Activated T-helper 1 cell treated with anti-CD3 and anti-CD28 coated beads, Interleukin-2, amount 50 U/mL, for 16 hours (primary cell): ENCODE data around the gene LARP7.
"Not testable (repeated sequence)": the region's sequence is repeated elsewhere in the genome, so short reads cannot be mapped to it uniquely, and the experiment has no call there.

Source experiments
- DNase-seq, 2 donors: peaks; one replicate each; pipeline ENCODE4 v3.0.0-alpha.2; 2020; ENCODE audit warnings: low read depth in 1 of 2, low spot score in 1 of 2

The LARP7 gene

GRCh38 chr4:112636688-112637551 lies at the start of gene LARP7, which contains the start of gene ZGRF1:
Gene LARP7 (plus strand): TSS chr4:112637143. CDS start chr4:112644670, 7,527 bp downstream.
Gene ZGRF1 (minus strand): TSS chr4:112636909. CDS start chr4:112633176, 3,733 bp downstream.
- peak; percentile 93 to 95 for DNase-seq

GRCh38 chr4:112589206-112589605 lies 47.7 kb upstream of the LARP7 start:
- DNase-seq, result no peak

- no peak for DNase-seq
Measured at GRCh38 chr4:112591593-112591992, 45.4 kb upstream of the LARP7 start.

GRCh38 chr4:112592717-112593116 lies 44.2 kb upstream of the LARP7 start:
- DNase-seq, result no peak

GRCh38 chr4:112593438-112594133 lies 43.4 kb upstream of the LARP7 start:
- no peak for DNase-seq

- no peak for DNase-seq
Measured at GRCh38 chr4:112594993-112595392, 42.0 kb upstream of the LARP7 start.

- no peak for DNase-seq
Measured at GRCh38 chr4:112604589-112604988, 32.4 kb upstream of the LARP7 start.

- DNase-seq, result not testable (repeated sequence)
Measured at GRCh38 chr4:112612814-112613213, 24.1 kb upstream of the LARP7 start.

- no peak for DNase-seq
Measured at GRCh38 chr4:112616984-112617383, 20.0 kb upstream of the LARP7 start.

- no peak for DNase-seq
Measured at GRCh38 chr4:112626228-112626627, 10.7 kb upstream of the LARP7 start.

GRCh38 chr4:112633477-112634235 lies 3.3 kb upstream of the LARP7 start:
- no peak for DNase-seq

GRCh38 chr4:112637552-112637866 lies 566 bp downstream of the LARP7 start:
- DNase-seq, result no peak

GRCh38 chr4:112642526-112642925 lies 5.6 kb downstream of the LARP7 start:
- no peak for DNase-seq

- DNase-seq, result not testable (repeated sequence)
Measured at GRCh38 chr4:112644595-112645535, 7.9 kb downstream of the LARP7 start.

- no peak for DNase-seq
Measured at GRCh38 chr4:112645541-112646329, 8.8 kb downstream of the LARP7 start.

- no peak for DNase-seq
Measured at GRCh38 chr4:112646632-112647537, 9.9 kb downstream of the LARP7 start.

- no peak for DNase-seq
Measured at GRCh38 chr4:112647785-112648184, 10.8 kb downstream of the LARP7 start.

- no peak for DNase-seq
Measured at GRCh38 chr4:112648263-112649054, 11.5 kb downstream of the LARP7 start.
